ENCODE measurements around the gene NDUFAF7. TPM values are rescaled to one million over a fixed set of nuclear protein-coding genes. Genes with fewer than 3 reads are reported as not detected.
A peak's percentile ranks its signal among the peaks of the same experiment; 100 is the strongest.

NDUFAF7 gene
- total RNA-seq, 1 experiment from 2014 or later, result 103 TPM

DNA sequence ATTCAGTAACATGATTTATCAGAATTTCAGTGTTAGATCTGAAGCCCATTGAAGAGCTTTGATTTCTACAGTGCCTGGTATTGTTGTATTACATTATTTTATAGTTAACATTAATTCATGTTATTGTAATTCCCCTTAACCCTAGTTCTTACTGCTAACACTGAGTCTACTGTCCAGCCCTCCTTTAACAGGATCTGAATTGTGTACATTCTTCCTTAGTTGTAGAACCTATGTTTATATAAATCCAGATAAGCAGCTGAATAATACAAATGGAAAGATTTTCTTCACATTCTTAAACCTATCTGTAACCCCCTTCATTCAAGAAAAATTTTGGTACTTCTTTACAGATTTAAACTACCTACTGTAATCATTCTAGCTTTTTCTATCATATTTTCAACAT is 14.7 kb downstream of the NDUFAF7 start:
- Histone ChIP-seq H4K91ac (ENCODE audit: insufficient read length, low read depth, low read length) (no peak overlapping the region), H2BK5ac (ENCODE audit: insufficient read length, low read length) (no peak overlapping the region), H2BK12ac (ENCODE audit: insufficient read length, low read depth, low read length) (no peak overlapping the region), H3K18ac (ENCODE audit: insufficient read length, low read depth, low read length) (no peak overlapping the region), H3K4me2 (ENCODE audit: insufficient read depth, insufficient read length, low read length) (no peak overlapping the region), H3K23ac (ENCODE audit: insufficient read length, low read depth, low read length) (no peak overlapping the region), H3K79me2 (ENCODE audit: insufficient read depth, low read length) (no peaks in the 10 kb centered on the region), H4K8ac (replicated peaks; ENCODE audit: insufficient read length, low read depth, low read length) (no peak overlapping the region), H3K14ac (ENCODE audit: insufficient read depth, low read length) (no peak overlapping the region), H2AK5ac (ENCODE audit: insufficient read length, low read length) (no peak overlapping the region), H3K9me3 (ENCODE audit: control insufficient read depth, low read depth, low read length) (no peaks in the 10 kb centered on the region), H3K23me2 (ENCODE audit: insufficient read length, low read depth, low read length, poor library complexity, severe bottlenecking) (no peaks in the 10 kb centered on the region), H3K4me1 (ENCODE audit: insufficient read depth, low read length) (no peaks in the 10 kb centered on the region), H2BK120ac (ENCODE audit: low read depth, low read length, poor library complexity, severe bottlenecking) (no peak overlapping the region), H3K9ac (ENCODE audit: extremely low read depth, insufficient read length, low read length) (no peak overlapping the region), H2BK15ac (ENCODE audit: low read depth, low read length) (no peak overlapping the region), H2AFZ (ENCODE audit: low read length) (no peak overlapping the region), H4K20me1 (ENCODE audit: control insufficient read depth, insufficient read depth, insufficient read length) (no peaks in the 10 kb centered on the region), H3K27me3 (ENCODE audit: insufficient read depth, low read length) (no peaks in the 10 kb centered on the region), H2BK20ac (ENCODE audit: low read depth, low read length, poor library complexity, severe bottlenecking) (no peak overlapping the region), H3K4ac (ENCODE audit: low read depth, low read length) (no peak overlapping the region), H4K5ac (ENCODE audit: insufficient read length, low read depth, low read length) (no peak overlapping the region), H3K79me1 (ENCODE audit: insufficient read depth, low read depth, low read length, poor library complexity, severe bottlenecking) (peaks cover 2% of the 10 kb centered on the region), H3K27ac (ENCODE audit: insufficient read length, low read depth, low read length) (no peak overlapping the region), H3T11ph (ENCODE audit: low read length) (no peak overlapping the region), H3K56ac (ENCODE audit: insufficient read length, low read depth, low read length) (no peak overlapping the region)
- no peak for DNase-seq
- Mint-ChIP-seq H3K4me3 (no peak overlapping the region), H3K27ac (peak overlapping the region in 1 of 3 experiments; percentile 82; a peak in 2 of 7 replicates), H3K36me3 (ENCODE audit: insufficient read depth in 1 of 3, low read depth in 3 of 3) (peaks cover 48 to 94% (median 93%) of the 10 kb centered on the region in 3 experiments; a peak in 6 of 7 replicates), H3K9me3 (no peaks in the 10 kb centered on the region), H3K27me3 (ENCODE audit: low read depth) (no peaks in the 10 kb centered on the region), H3K4me1 (peaks cover 6 to 24% of the 10 kb centered on the region in 2 experiments; a peak in 2 of 4 replicates)
- TF ChIP-seq CTCF (conservative IDR thresholded peaks at IDR 0.05), result no peak

Measured in H9 (cell line).